HG03045 (cell line): ENCODE measurements around the gene ARAP3.

Experiments
- ATAC-seq: cut with Tn5 transposase; IDR thresholded peaks from one replicate; pipeline ENCODE4 v1.9.1; 2021; ENCODE audit warnings: mild to moderate bottlenecking, moderate library complexity; ENCODE audit not compliant: unreplicated experiment

ARAP3 gene

GRCh38 chr5:141701360-141702119 lies 19.5 kb upstream of the ARAP3 start:
- ATAC-seq = no peak

- no peak for ATAC-seq
These were observed 15.6 kb upstream of the ARAP3 start for GRCh38 chr5:141697586-141697985.

DNA sequence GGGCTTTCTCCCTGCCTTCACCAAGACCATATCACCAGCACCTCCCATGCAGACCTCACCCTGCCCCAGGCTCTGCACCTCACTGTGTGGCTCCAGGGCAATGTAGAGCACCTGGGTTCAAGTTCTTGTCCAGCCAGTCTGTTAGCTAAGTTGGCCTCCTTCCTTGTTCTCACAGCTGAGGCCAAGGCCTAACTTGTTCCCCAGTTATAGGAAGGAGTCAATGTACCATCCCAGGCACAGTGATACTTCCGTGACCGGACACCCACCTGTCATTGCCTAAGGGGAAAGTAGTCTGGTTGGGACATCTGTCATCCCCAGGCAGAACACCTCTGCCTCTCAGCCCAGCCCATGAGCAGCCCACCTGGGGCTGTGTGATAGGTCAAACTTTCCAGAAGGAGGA lies 14.4 kb upstream of the ARAP3 start:
- ATAC-seq = no peak

DNA sequence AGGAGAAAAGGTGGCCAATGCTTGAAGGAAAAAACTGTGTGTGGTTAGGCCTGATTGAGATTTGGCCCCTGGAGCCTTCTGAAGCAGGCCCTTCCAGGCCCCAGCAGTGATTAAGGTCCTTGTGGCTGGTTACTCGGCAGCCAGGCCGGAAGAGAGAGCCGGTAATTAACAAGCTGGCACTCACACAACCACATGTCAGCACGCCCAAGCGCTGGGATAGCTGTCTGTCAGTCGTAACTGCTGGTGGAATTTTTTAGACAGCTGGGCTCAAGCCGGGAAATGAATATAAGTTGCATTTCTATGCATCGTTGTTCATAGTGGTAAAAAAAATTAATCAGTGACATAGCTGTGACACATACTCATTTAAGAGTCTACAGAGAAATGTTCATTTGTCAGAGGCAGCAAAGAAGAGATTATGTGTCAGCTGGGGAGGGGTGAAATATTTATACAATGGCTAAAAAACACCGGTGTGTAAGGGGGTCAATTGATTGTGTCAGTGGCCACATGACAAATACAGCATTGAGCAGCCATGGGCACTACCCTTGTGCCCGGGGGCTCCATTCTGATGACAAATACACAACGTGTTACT lies 13.7 kb upstream of the ARAP3 start:
- ATAC-seq = no peak

GRCh38 chr5:141694479-141694878 lies 12.4 kb upstream of the ARAP3 start:
- no peak for ATAC-seq

DNA sequence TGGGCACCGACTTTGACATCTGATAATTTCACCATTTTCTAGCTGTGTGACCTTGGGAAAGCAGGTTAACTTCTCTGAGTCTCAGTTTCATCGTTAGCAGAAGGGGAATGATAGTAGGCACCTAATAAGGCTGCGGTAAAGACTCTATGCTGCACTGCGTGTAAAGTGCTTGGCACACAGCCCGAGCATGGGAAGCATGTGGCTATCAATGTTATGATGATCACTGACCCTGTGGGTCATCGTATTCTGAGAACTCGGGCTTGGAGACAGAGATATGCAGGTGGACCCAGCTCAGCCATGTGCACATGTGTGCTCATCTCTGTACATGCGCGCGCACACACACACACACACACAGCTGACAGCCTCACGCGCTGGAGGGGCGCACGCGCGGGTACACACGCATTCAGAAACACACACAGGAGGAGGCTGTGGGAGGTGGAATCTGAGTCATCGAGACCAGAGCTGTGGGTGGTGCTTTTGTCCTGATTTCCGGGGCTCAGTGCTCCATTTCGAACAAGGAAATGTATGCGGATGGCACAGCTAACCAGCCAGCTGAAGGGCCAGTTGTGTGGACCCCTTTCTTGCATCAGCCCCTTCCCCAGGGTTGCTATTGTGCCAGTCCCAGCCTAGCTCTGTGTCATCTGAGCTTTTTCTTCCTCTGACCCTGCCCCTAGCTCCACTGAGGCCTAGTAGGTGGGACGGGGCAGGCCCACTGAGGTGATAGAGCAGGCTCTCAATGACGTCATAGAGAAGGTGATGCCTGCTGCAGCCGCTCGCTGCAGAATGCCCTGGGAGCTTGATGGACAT lies 11.1 kb upstream of the ARAP3 start:
- no peak for ATAC-seq

- no peak for ATAC-seq
These were observed 10.5 kb upstream of the ARAP3 start for GRCh38 chr5:141692533-141692888.

- peak; percentile 82 for ATAC-seq
These were observed 10.0 kb upstream of the ARAP3 start for GRCh38 chr5:141691867-141692532.

DNA sequence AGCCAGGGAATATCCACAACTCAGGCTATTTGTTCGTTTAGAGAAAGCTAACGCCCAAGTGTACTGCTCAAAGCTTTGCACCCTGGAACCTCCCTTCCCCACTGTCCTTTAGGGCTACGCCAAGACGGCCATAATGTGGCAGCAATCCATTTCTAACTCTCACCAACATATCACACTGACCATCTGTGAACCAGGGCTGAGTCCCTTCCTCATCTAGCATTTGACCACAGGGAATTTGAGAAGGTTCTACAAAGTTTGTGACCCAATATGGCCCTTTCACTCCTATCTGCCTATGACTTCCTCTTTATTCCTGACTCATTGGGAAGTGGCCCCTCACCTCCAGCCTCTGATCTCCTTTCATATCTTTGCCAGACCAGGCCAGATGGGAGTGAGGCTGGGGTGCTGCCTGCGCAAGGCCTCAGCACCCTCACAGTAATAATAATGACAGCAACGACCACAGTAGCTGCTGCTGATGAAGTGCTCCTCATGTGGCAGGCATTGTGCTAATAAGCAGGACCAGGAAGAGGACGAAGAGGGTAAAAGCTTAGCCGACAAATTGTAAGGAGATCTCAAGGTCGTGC lies 9.3 kb upstream of the ARAP3 start:
- ATAC-seq = no peak

DNA sequence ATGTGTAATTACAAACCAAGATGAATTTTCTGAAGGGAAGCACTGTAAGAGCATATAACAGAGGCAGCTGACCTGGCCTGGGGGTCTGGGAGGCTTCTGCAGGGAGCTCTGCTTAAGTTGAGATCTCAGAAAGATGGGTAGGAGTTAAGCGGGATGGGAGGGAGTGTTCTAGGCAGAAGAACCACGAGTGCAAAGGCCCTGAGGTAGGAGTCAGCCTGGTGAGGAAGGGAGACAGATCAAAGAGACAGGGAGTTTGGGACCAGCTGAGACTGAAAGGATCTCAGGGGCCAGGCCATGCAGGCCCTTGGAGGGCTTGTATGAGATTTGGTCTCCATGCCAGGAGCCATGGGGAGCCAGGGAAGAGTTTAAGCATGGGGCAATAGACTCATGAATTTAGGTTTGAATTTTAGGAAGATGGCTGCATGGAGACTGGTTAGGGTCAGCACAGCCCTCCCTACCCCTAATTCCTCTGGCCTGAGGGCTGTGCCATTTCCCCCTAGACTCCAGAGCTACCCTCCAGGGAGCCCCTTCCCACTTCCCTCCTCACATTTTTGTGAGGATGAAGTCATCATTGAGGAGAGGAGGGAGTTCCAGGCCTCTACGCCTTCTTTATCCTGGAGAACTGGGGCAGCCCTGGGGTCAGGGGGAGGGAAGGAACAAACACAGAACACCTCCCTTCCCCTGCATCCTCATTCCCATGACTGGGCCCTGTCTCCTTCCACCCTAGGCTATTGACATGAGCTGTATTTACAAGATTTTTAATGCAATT lies 4.8 kb upstream of the ARAP3 start:
- no peak for ATAC-seq

- ATAC-seq = no peak
These were observed 3.6 kb upstream of the ARAP3 start for GRCh38 chr5:141685591-141685990.

GRCh38 chr5:141683596-141684141 lies 1.6 kb upstream of the ARAP3 start:
- ATAC-seq = no peak

- ATAC-seq = no peak
These were observed 735 bp downstream of the ARAP3 start for GRCh38 chr5:141681295-141681694.

- no peak for ATAC-seq
These were observed 1.3 kb downstream of the ARAP3 start for GRCh38 chr5:141680751-141681201.

DNA sequence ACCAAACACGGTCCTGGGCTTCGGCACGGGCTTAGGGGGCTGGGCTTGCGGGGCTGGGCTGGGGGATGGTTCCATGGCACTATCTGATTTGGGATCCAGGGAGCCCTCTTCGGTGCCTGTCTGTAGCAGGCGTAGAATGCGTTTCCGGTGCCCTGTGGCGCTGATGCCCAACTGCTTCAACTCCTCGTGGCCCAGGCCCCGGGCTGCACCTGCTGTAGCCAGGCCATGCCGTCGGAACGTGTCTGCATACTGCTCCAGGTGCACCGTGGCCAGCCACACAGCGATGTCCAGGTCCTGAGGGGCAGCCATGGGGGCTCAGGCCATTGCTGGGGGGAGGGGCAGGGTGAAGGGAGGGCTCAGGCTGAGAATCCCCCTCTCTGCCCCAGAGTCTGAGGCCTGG lies 1.9 kb downstream of the ARAP3 start:
- no peak for ATAC-seq

- ATAC-seq = no peak
These were observed 4.6 kb downstream of the ARAP3 start for GRCh38 chr5:141677415-141677814.

DNA sequence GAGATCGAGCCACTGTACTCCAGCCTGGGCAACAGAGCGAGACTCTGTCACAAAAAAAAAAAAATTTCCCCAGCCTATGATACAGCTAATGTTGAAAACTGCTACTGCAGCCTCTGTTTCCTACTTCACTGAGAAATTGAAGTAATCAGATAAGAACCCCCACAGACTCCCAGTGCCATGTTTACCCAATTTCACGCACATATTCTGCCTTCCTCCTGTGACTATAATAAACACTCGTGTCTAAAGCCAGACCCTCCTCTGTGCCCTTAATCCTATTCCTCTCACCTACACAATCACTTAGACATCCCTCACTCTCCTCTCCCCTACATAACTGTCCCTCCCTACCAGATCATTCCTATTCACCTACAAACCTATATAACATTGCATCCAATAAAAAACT lies 6.4 kb downstream of the ARAP3 start:
- ATAC-seq = no peak

DNA sequence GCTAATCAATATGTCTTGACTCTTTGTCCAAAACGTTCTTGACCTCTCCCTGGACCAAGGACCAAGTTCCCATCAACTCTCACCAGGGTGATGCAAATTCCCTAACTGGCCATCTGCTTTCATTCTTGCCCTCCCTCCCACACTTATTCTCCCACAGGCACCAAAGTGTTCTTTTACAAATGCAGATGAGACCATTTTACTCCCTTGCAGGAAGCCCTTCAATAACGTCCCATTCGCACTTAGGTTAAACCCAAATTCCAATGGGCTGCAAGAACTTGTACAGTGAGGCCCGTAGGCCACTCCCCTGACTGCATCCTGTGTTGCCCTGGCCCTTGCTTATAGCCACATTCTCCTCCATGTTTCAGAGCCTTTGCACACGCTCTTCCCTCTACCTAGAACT lies 7.3 kb downstream of the ARAP3 start:
- no peak for ATAC-seq

GRCh38 chr5:141672841-141673813 lies 8.9 kb downstream of the ARAP3 start:
- no peak for ATAC-seq
